Chondrocyte (in vitro differentiated cells): ENCODE results near the gene CMTM2. TPM values are rescaled to one million over a fixed set of nuclear protein-coding genes. Genes with fewer than 3 reads are reported as not detected.
"Not testable (repeated sequence)": the region's sequence is repeated elsewhere in the genome, so short reads cannot be mapped to it uniquely, and the experiment has no call there.

Experiments
- DNase-seq: peaks from one replicate; pipeline ENCODE4 v3.0.0; 2021; ENCODE audit warnings: mixed read lengths, low spot score
- H3K27ac Mint-ChIP-seq: one replicate; pipeline ENCODE4 v1.8.0; 2021; ENCODE audit warnings: mild to moderate bottlenecking, moderate library complexity, mixed read lengths; ENCODE audit not compliant: unreplicated experiment
- H3K27me3 Mint-ChIP-seq: 2 replicates; pipeline ENCODE4 v1.8.0; 2021; ENCODE audit warnings: low read depth, mixed read lengths
- H3K36me3 Mint-ChIP-seq: 2 replicates; pipeline ENCODE4 v1.8.0; 2021; ENCODE audit warnings: low read depth, mixed read lengths
- H3K4me1 Mint-ChIP-seq: 2 replicates; pipeline ENCODE4 v1.8.0; 2021; ENCODE audit warnings: low read depth, mild to moderate bottlenecking, mixed read lengths
- H3K4me3 Mint-ChIP-seq: one replicate; pipeline ENCODE4 v1.8.0; 2021; ENCODE audit warnings: mild to moderate bottlenecking, moderate library complexity, mixed read lengths; ENCODE audit not compliant: unreplicated experiment
- H3K9me3 Mint-ChIP-seq: 2 replicates; pipeline ENCODE4 v1.8.0; 2021; ENCODE audit warnings: low read depth, mixed read lengths
- total RNA-seq: library from RNA; stranded (reverse); gene quantifications from 3 replicates; pipeline ENCODE4 v1.2.1, GENCODE V29; 2021
- TF ChIP-seq, protein P1 (sequence below): fragments of 200-600 bp; sonication (generic); IDR thresholded peaks from 2 replicates; pipeline ENCODE4 v1.5.0; 2021; ENCODE audit warnings: antibody characterized with exemption, mild to moderate bottlenecking, moderate library complexity

CMTM2 gene
- total RNA-seq, 1 donor from 2014 or later: not detected

- no peaks in the 10 kb centered on the region for H3K9me3 Mint-ChIP-seq
- TF ChIP-seq, protein P1, sequence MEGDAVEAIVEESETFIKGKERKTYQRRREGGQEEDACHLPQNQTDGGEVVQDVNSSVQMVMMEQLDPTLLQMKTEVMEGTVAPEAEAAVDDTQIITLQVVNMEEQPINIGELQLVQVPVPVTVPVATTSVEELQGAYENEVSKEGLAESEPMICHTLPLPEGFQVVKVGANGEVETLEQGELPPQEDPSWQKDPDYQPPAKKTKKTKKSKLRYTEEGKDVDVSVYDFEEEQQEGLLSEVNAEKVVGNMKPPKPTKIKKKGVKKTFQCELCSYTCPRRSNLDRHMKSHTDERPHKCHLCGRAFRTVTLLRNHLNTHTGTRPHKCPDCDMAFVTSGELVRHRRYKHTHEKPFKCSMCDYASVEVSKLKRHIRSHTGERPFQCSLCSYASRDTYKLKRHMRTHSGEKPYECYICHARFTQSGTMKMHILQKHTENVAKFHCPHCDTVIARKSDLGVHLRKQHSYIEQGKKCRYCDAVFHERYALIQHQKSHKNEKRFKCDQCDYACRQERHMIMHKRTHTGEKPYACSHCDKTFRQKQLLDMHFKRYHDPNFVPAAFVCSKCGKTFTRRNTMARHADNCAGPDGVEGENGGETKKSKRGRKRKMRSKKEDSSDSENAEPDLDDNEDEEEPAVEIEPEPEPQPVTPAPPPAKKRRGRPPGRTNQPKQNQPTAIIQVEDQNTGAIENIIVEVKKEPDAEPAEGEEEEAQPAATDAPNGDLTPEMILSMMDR: no peak
- H3K36me3 Mint-ChIP-seq: peaks cover 9% of the 10 kb centered on the region
- H3K4me1 Mint-ChIP-seq: peaks cover 16% of the 10 kb centered on the region
- no peak overlapping the region for H3K4me3 Mint-ChIP-seq
- H3K27ac Mint-ChIP-seq: no peak overlapping the region
- DNase-seq: no peak
- H3K27me3 Mint-ChIP-seq: no peaks in the 10 kb centered on the region
Observed at GRCh38 chr16:66563574-66564334, 15.5 kb upstream of the CMTM2 start.

DNA sequence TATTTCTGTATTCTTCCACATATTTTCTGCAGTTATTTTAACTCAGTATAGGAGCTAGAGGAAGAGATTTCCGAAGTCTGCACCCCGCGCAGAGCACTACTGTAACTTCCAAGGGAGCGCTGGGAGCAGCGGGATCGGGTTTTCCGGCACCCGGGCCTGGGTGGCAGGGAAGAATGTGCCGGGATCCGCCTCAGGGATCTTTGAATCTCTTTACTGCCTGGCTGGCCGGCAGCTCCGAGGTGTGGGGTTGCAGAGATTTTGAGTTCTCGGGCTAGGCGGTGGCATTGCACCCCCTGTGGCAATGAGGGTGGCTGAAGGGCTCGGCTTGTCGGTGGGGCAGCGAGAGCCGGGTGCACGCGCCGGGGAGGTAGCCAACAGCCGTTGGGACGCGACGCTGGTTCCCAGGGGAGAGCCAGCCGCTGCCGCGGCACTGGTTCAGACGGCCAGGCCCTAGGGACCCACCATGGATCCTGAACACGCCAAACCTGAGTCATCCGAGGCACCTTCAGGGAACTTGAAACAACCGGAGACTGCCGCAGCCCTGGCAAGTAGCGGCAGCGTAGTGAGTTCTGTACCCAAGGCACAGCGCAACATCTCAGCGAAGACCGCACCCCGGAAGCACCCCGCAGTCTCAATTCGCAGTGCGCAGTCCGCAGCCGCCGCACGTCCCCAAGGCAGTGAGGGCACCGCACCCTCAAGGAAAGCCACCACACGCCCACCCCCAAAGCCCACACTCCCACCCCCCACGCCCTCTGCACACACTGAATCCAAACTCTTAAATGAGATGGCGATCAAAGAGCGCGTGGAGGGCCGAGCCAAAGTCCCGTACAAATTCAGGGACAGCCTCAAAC, 13.0 kb upstream of the CMTM2 start, which contains the start of gene CMTM1:
CMTM1 (plus strand) TSS at position 389 of the 851 bp plus-strand sequence; CDS start at position 464, 75 bp downstream.
- peaks cover 7% of the 10 kb centered on the region for H3K36me3 Mint-ChIP-seq
- TF ChIP-seq, protein P1: no peak
- DNase-seq: no peak
- no peaks in the 10 kb centered on the region for H3K9me3 Mint-ChIP-seq
- no peaks in the 10 kb centered on the region for H3K27me3 Mint-ChIP-seq
- no peak within 1 kb of the TSS for H3K27ac Mint-ChIP-seq
- no peak within 1 kb of the TSS for H3K4me3 Mint-ChIP-seq
- H3K4me1 Mint-ChIP-seq: peaks cover 41% of the 10 kb centered on the region

- not testable (repeated sequence) for DNase-seq, H3K36me3 Mint-ChIP-seq, H3K9me3 Mint-ChIP-seq, H3K27ac Mint-ChIP-seq, H3K27me3 Mint-ChIP-seq, H3K4me3 Mint-ChIP-seq
- H3K4me1 Mint-ChIP-seq: peaks cover 49% of the 10 kb centered on the region
Observed at GRCh38 chr16:66567270-66567669, 12.0 kb upstream of the CMTM2 start.

DNA sequence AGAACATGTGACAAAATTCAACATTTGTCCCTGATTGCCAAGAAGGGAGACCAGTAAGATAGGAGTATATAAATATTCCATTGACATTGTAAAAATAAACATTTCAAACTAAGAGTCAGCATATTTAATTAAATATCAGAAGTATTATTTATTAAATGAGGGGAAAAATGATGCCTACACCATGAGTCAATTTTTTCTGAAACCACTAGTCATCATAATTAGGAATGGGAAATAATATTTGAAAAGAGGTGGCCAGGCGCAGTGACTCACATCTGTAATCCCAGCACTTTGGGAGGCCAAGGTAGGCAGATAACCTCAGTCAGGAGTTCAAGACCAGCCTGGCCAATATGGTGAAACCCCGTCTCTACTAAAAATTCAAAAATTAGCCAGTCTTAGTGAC, 10.9 kb upstream of the CMTM2 start:
- H3K36me3 Mint-ChIP-seq: peaks cover 6% of the 10 kb centered on the region
- peaks cover 59% of the 10 kb centered on the region for H3K4me1 Mint-ChIP-seq
- TF ChIP-seq, protein P1: no peak
- no peak overlapping the region for H3K4me3 Mint-ChIP-seq
- no peak for DNase-seq
- no peaks in the 10 kb centered on the region for H3K9me3 Mint-ChIP-seq
- peak overlapping the region; percentile 85 for H3K27ac Mint-ChIP-seq
- H3K27me3 Mint-ChIP-seq: no peaks in the 10 kb centered on the region

DNA sequence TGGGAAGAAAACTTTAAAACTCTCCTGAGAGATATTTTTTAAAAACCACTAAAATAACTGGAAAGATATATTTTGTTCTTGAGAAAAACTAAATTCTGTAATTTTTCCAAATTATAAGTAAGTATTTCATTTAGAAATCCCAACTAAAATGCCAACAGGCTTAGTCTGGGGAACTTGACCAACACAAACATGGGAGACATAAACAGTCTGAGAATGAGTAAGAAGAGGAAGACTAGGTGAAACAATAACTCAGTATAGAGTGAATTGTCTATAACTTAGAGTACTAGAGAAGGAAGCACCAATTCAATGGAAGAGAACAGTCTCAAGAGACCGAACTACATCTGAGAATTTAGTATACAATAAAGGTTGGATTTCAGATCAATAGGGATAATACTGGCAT, 10.1 kb upstream of the CMTM2 start:
- H3K4me1 Mint-ChIP-seq: peaks cover 63% of the 10 kb centered on the region
- no peaks in the 10 kb centered on the region for H3K27me3 Mint-ChIP-seq
- TF ChIP-seq, protein P1: no peak
- H3K4me3 Mint-ChIP-seq: no peak overlapping the region
- no peak for DNase-seq
- H3K36me3 Mint-ChIP-seq: peaks cover 6% of the 10 kb centered on the region
- no peaks in the 10 kb centered on the region for H3K9me3 Mint-ChIP-seq
- peak overlapping the region; percentile 85 for H3K27ac Mint-ChIP-seq
